Lower leg skin (tissue), 3 donors: ENCODE results near the gene SEC14L1.

Experiments used
- CTCF ChIP-seq, 3 donors: fragments of 450-650 bp; IDR thresholded peaks; one replicate each; pipeline ENCODE4 v1.5.1; 2016; ENCODE audit warnings: antibody characterized with exemption in 3 of 3, mild to moderate bottlenecking in 3 of 3, moderate library complexity in 2 of 3
- POLR2A ChIP-seq, 2 donors: fragments of 450-650 bp; IDR thresholded peaks; one replicate each; pipeline ENCODE4 v1.6.1; 2016 to 2017; ENCODE audit warnings: antibody characterized with exemption in 2 of 2, mild to moderate bottlenecking in 1 of 2, moderate library complexity in 1 of 2

- no peak for TF ChIP-seq CTCF (IDR thresholded peaks at IDR 0.05)
- TF ChIP-seq POLR2A (IDR thresholded peaks at IDR 0.05): no peak
Measured at GRCh38 chr17:77216486-77216885, 75.7 kb downstream of the SEC14L1 start.
